CD8-positive, alpha-beta memory T cell (primary cell): ENCODE results near the gene NOL4L. TPM values are rescaled to one million over a fixed set of nuclear protein-coding genes. Genes with fewer than 3 reads are reported as not detected.

Experiments
- CTCF ChIA-PET: fragments of 350-600 bp; sonication (Branson Sonifier 250); formaldehyde crosslinking; loops from one replicate; lab custom pipeline; 2021; ENCODE audit warnings: antibody characterized with exemption; lab: Charles Lee
- POLR2A ChIA-PET: fragments of 350-600 bp; sonication (Branson Sonifier 250); formaldehyde crosslinking; loops from one replicate; lab custom pipeline; 2021; ENCODE audit warnings: antibody characterized with exemption; lab: Charles Lee
- DNase-seq, 5 donors: peaks; one replicate each; pipeline versions ENCODE4 v3.0.0 to v3.0.0-alpha.2; 2020 to 2022; ENCODE audit warnings: mixed read lengths in 1 of 5
- H3K27ac ChIP-seq: one replicate; pipeline ENCODE4 v1.7.0; 2013; ENCODE audit warnings: low read depth, mild to moderate bottlenecking, low read length, moderate library complexity
- H3K27me3 ChIP-seq: 2 replicates; pipeline ENCODE4 v1.7.0; 2013; ENCODE audit warnings: low read length, mild to moderate bottlenecking; ENCODE audit not compliant: insufficient read depth, poor library complexity, severe bottlenecking
- H3K36me3 ChIP-seq: 2 replicates; pipeline ENCODE4 v1.7.0; 2013; ENCODE audit warnings: mild to moderate bottlenecking, low read length, moderate library complexity; ENCODE audit not compliant: insufficient read depth
- H3K4me1 ChIP-seq: 2 replicates; pipeline ENCODE4 v1.7.0; 2013; ENCODE audit warnings: mild to moderate bottlenecking, low read length, moderate library complexity; ENCODE audit not compliant: insufficient read depth
- H3K4me3 ChIP-seq: 2 replicates; pipeline ENCODE4 v1.7.0; 2013; ENCODE audit warnings: mild to moderate bottlenecking, low read length
- H3K9me3 ChIP-seq: 2 replicates; pipeline ENCODE4 v1.7.0; 2013; ENCODE audit warnings: mild to moderate bottlenecking, low read length
- H3K27ac Mint-ChIP-seq, 8 donors: one replicate each; pipeline ENCODE4 v1.8.0; 2020 to 2021; ENCODE audit warnings: mixed read lengths in 8 of 8, mild to moderate bottlenecking in 6 of 8, inconsistent platforms in 3 of 8, moderate library complexity in 3 of 8
- H3K27me3 Mint-ChIP-seq, 2 donors: one replicate each; pipeline ENCODE4 v1.8.0; 2020 to 2021; ENCODE audit warnings: mixed read lengths in 2 of 2, mild to moderate bottlenecking in 1 of 2, moderate library complexity in 1 of 2
- H3K36me3 Mint-ChIP-seq, 3 donors: one replicate each; pipeline ENCODE4 v1.8.0; 2020 to 2021; ENCODE audit warnings: mixed read lengths in 3 of 3, inconsistent platforms in 1 of 3, mild to moderate bottlenecking in 1 of 3
- H3K4me1 Mint-ChIP-seq, 3 donors: one replicate each; pipeline ENCODE4 v1.8.0; 2020 to 2021; ENCODE audit warnings: mixed read lengths in 3 of 3, inconsistent platforms in 1 of 3, mild to moderate bottlenecking in 1 of 3
- H3K4me3 Mint-ChIP-seq, 7 donors: one replicate each; pipeline ENCODE4 v1.8.0; 2020 to 2021; ENCODE audit warnings: mixed read lengths in 7 of 7, mild to moderate bottlenecking in 6 of 7, moderate library complexity in 4 of 7, inconsistent platforms in 2 of 7
- H3K9me3 Mint-ChIP-seq, 5 donors: one replicate each; pipeline ENCODE4 v1.8.0; 2020 to 2022; ENCODE audit warnings: mixed read lengths in 5 of 5, mild to moderate bottlenecking in 3 of 5, moderate library complexity in 2 of 5, inconsistent platforms in 1 of 5
- polyA plus RNA-seq: library from polyadenylated mRNA; unstranded; fragments of 300-500 nt; fragmentation: Illumina TruSeq; gene quantifications from one replicate; pipeline ENCODE4 v1.2.3, GENCODE V29; 2021
- total RNA-seq, 2 experiments: library from RNA; stranded (reverse); gene quantifications; one replicate each; pipeline ENCODE4 v1.2.3, GENCODE V29; 2021

NOL4L gene
- total and polyA plus RNA-seq, 3 experiments from 2014 or later: 15.4 to 19.8 (median 15.8) TPM

- Histone ChIP-seq H3K36me3 (no peaks in the 10 kb centered on the region), H3K27me3 (no peaks in the 10 kb centered on the region), H3K4me1 (peaks cover 51% of the 10 kb centered on the region), H3K4me3 (peak overlapping the region; percentile 15), H3K9me3 (no peaks in the 10 kb centered on the region), H3K27ac (no peak overlapping the region)
- DNase-seq: no peak
- ChIA-PET CTCF (no interaction called here), POLR2A (no interaction called here)
- peaks cover 0 to 13% (median 5%) of the 10 kb centered on the region in 3 donors for H3K36me3 Mint-ChIP-seq
- peak overlapping the region; percentile 67 to 81 (median 75) for H3K4me3 Mint-ChIP-seq
- H3K27me3 Mint-ChIP-seq: no peaks in the 10 kb centered on the region
- H3K27ac Mint-ChIP-seq: peak overlapping the region in 6 of 8 donors; percentile 3 to 71 (median 34)
- peaks cover 43 to 67% (median 53%) of the 10 kb centered on the region in 3 donors for H3K4me1 Mint-ChIP-seq
- H3K9me3 Mint-ChIP-seq: no peaks in the 10 kb centered on the region
Measured at GRCh38 chr20:32482143-32482441, 103.0 kb downstream of the NOL4L start.

- Mint-ChIP-seq H3K27me3 (no peaks in the 10 kb centered on the region), H3K9me3 (no peaks in the 10 kb centered on the region), H3K4me1 (peaks cover 47 to 69% (median 53%) of the 10 kb centered on the region in 3 donors), H3K4me3 (peak overlapping the region; percentile 67 to 81 (median 75)), H3K27ac (peak overlapping the region in 7 of 8 donors; percentile 3 to 88 (median 42)), H3K36me3 (peaks cover 0 to 10% (median 2%) of the 10 kb centered on the region in 3 donors)
- ChIA-PET POLR2A (no interaction called here), CTCF (no interaction called here)
- peaks cover 53% of the 10 kb centered on the region for H3K4me1 ChIP-seq
- no peak overlapping the region for H3K4me3 ChIP-seq
- no peak overlapping the region for H3K27ac ChIP-seq
- no peaks in the 10 kb centered on the region for H3K27me3 ChIP-seq
- H3K9me3 ChIP-seq: no peaks in the 10 kb centered on the region
- DNase-seq: peak in 1 of 5 donors; percentile 24
- H3K36me3 ChIP-seq: no peaks in the 10 kb centered on the region
Measured at GRCh38 chr20:32481311-32482142, 103.6 kb downstream of the NOL4L start.

- no peaks in the 10 kb centered on the region for H3K9me3 Mint-ChIP-seq
- Histone ChIP-seq H3K9me3 (no peaks in the 10 kb centered on the region), H3K4me3 (no peak overlapping the region), H3K27me3 (no peaks in the 10 kb centered on the region), H3K27ac (no peak overlapping the region), H3K36me3 (no peaks in the 10 kb centered on the region), H3K4me1 (peaks cover 53% of the 10 kb centered on the region)
- CTCF ChIA-PET: no interaction called here
- peak overlapping the region in 4 of 7 donors; percentile 12 to 81 (median 40) for H3K4me3 Mint-ChIP-seq
- DNase-seq: peak in 1 of 5 donors; percentile 22
- H3K27me3 Mint-ChIP-seq: no peaks in the 10 kb centered on the region
- POLR2A ChIA-PET: no interaction called here
- peaks cover 0 to 6% (median 0%) of the 10 kb centered on the region in 3 donors for H3K36me3 Mint-ChIP-seq
- H3K27ac Mint-ChIP-seq: peak overlapping the region; percentile 29 to 88 (median 78)
- H3K4me1 Mint-ChIP-seq: peaks cover 50 to 67% (median 52%) of the 10 kb centered on the region in 3 donors
Measured at GRCh38 chr20:32480371-32481241, 104.5 kb downstream of the NOL4L start.

GRCh38 chr20:32479697-32480171 lies 105.4 kb downstream of the NOL4L start:
- peaks cover 43 to 59% (median 44%) of the 10 kb centered on the region in 3 donors for H3K4me1 Mint-ChIP-seq
- no peaks in the 10 kb centered on the region for H3K36me3 ChIP-seq
- POLR2A ChIA-PET: no interaction called here

GRCh38 chr20:32479012-32479411 lies 106.1 kb downstream of the NOL4L start:
- Mint-ChIP-seq H3K9me3 (no peaks in the 10 kb centered on the region), H3K27ac (peak overlapping the region in 6 of 8 donors; percentile 47 to 82 (median 60)), H3K4me3 (peak overlapping the region in 1 of 7 donors; percentile 80), H3K4me1 (peaks cover 43 to 59% (median 44%) of the 10 kb centered on the region in 3 donors), H3K36me3 (peaks cover 0 to 10% (median 0%) of the 10 kb centered on the region in 3 donors), H3K27me3 (no peaks in the 10 kb centered on the region)
- peak in 1 of 5 donors; percentile 27 for DNase-seq
- no peaks in the 10 kb centered on the region for H3K9me3 ChIP-seq
- H3K4me1 ChIP-seq: peaks cover 44% of the 10 kb centered on the region
- no peak overlapping the region for H3K4me3 ChIP-seq
- no peaks in the 10 kb centered on the region for H3K36me3 ChIP-seq
- POLR2A ChIA-PET: no interaction called here
- H3K27me3 ChIP-seq: no peaks in the 10 kb centered on the region
- CTCF ChIA-PET: no interaction called here
- no peak overlapping the region for H3K27ac ChIP-seq

More at GRCh38 chr20:32479697-32480171, 105.4 kb downstream of the NOL4L start:
- peak overlapping the region in 3 of 7 donors; percentile 12 to 80 (median 72) for H3K4me3 Mint-ChIP-seq
- no peaks in the 10 kb centered on the region for H3K9me3 Mint-ChIP-seq
- peaks cover 0 to 6% (median 0%) of the 10 kb centered on the region in 3 donors for H3K36me3 Mint-ChIP-seq
- H3K27ac ChIP-seq: no peak overlapping the region
- H3K27ac Mint-ChIP-seq: peak overlapping the region; percentile 25 to 85 (median 78)
- no peaks in the 10 kb centered on the region for H3K27me3 Mint-ChIP-seq
- no peak overlapping the region for H3K4me3 ChIP-seq
- no peaks in the 10 kb centered on the region for H3K27me3 ChIP-seq
- no peaks in the 10 kb centered on the region for H3K9me3 ChIP-seq
- CTCF ChIA-PET: interaction anchor here (0.5 kb wide), 1 partner anchor 137 kb away, joined by 3 read pairs; no protein-coding TSS in a partner anchor
- H3K4me1 ChIP-seq: peaks cover 46% of the 10 kb centered on the region
- DNase-seq: peak in 1 of 5 donors; percentile 20

GRCh38 chr20:32478576-32478975 lies 106.6 kb downstream of the NOL4L start:
- peaks cover 43 to 60% (median 44%) of the 10 kb centered on the region in 3 donors for H3K4me1 Mint-ChIP-seq
- Histone ChIP-seq H3K4me3 (no peak overlapping the region), H3K27ac (no peak overlapping the region), H3K27me3 (no peaks in the 10 kb centered on the region), H3K4me1 (peaks cover 44% of the 10 kb centered on the region), H3K9me3 (no peaks in the 10 kb centered on the region), H3K36me3 (no peaks in the 10 kb centered on the region)
- H3K36me3 Mint-ChIP-seq: peaks cover 0 to 10% (median 0%) of the 10 kb centered on the region in 3 donors
- POLR2A ChIA-PET: no interaction called here
- no peaks in the 10 kb centered on the region for H3K27me3 Mint-ChIP-seq
- H3K4me3 Mint-ChIP-seq: peak overlapping the region in 1 of 7 donors; percentile 56
- peak in 1 of 5 donors; percentile 36 for DNase-seq
- peak overlapping the region in 6 of 8 donors; percentile 21 to 82 (median 68) for H3K27ac Mint-ChIP-seq
- CTCF ChIA-PET: no interaction called here
- H3K9me3 Mint-ChIP-seq: no peaks in the 10 kb centered on the region

- Histone ChIP-seq H3K4me1 (peaks cover 44% of the 10 kb centered on the region), H3K4me3 (no peak overlapping the region), H3K27me3 (no peaks in the 10 kb centered on the region), H3K9me3 (no peaks in the 10 kb centered on the region), H3K36me3 (no peaks in the 10 kb centered on the region), H3K27ac (no peak overlapping the region)
- Mint-ChIP-seq H3K9me3 (no peaks in the 10 kb centered on the region), H3K27me3 (no peaks in the 10 kb centered on the region), H3K4me3 (peak overlapping the region in 1 of 7 donors; percentile 74), H3K4me1 (peaks cover 43 to 63% (median 44%) of the 10 kb centered on the region in 3 donors), H3K27ac (peak overlapping the region; percentile 3 to 87 (median 76)), H3K36me3 (peaks cover 0 to 15% (median 0%) of the 10 kb centered on the region in 3 donors)
- peak in 1 of 5 donors; percentile 22 for DNase-seq
- POLR2A ChIA-PET: no interaction called here
- CTCF ChIA-PET: no interaction called here
Measured at GRCh38 chr20:32477594-32478512, 107.3 kb downstream of the NOL4L start.
